ENCODE data around the gene WDR18.

The WDR18 gene

GRCh38 chr19:942133-942645 lies 42.0 kb upstream of the WDR18 start:
- no peak for DNase-seq
- no peaks in the 10 kb centered on the region for H3F3A ChIP-seq (ENCODE audit: insufficient read depth, low read length)
- no peak overlapping the region for H2AFZ ChIP-seq (ENCODE audit: low read length)
- no peak overlapping the region for H3K27ac ChIP-seq (ENCODE audit: low read length)
- no peaks in the 10 kb centered on the region for H3K9me3 ChIP-seq (replicated peaks; ENCODE audit: insufficient read depth, low read length)
- no peak for TF ChIP-seq CTCF (IDR thresholded peaks at IDR 0.05; ENCODE audit: low read length)
- no peak for TF ChIP-seq EZH2phosphoT487 (IDR thresholded peaks at IDR 0.05; ENCODE audit: low read length)
- TF ChIP-seq EZH2 (optimal IDR thresholded peaks at IDR 0.05; ENCODE audit: low read depth, low read length), result no peak
- H3K4me3 ChIP-seq (ENCODE audit: low read length), result no peak overlapping the region
- H3K9ac ChIP-seq (ENCODE audit: low read length), result no peak overlapping the region
- peaks cover 46% of the 10 kb centered on the region for H3K79me2 ChIP-seq (ENCODE audit: low read length)
- no peaks in the 10 kb centered on the region for H3K9me2 ChIP-seq (replicated peaks; ENCODE audit: insufficient read depth, low read length)
- no peaks in the 10 kb centered on the region for H3K4me1 ChIP-seq (ENCODE audit: low read length)
- H3K27me3 ChIP-seq (replicated peaks; ENCODE audit: insufficient read depth, low read length), result no peaks in the 10 kb centered on the region
- H4K20me1 ChIP-seq (ENCODE audit: insufficient read depth, low read length), result no peaks in the 10 kb centered on the region
- H3K4me2 ChIP-seq (ENCODE audit: low read depth, low read length), result no peak overlapping the region
- no peaks in the 10 kb centered on the region for H3K36me3 ChIP-seq (replicated peaks; ENCODE audit: insufficient read depth, low read length)

- peaks cover 42% of the 10 kb centered on the region for H3K79me2 ChIP-seq (ENCODE audit: low read length)
- DNase-seq, result no peak
- H3K36me3 ChIP-seq (replicated peaks; ENCODE audit: insufficient read depth, low read length), result no peaks in the 10 kb centered on the region
- no peak overlapping the region for H3K4me3 ChIP-seq (ENCODE audit: low read length)
- H3K9me2 ChIP-seq (replicated peaks; ENCODE audit: insufficient read depth, low read length), result no peaks in the 10 kb centered on the region
- H2AFZ ChIP-seq (ENCODE audit: low read length), result no peak overlapping the region
- no peak overlapping the region for H3K9ac ChIP-seq (ENCODE audit: low read length)
- H3K27me3 ChIP-seq (replicated peaks; ENCODE audit: insufficient read depth, low read length), result no peaks in the 10 kb centered on the region
- no peaks in the 10 kb centered on the region for H3F3A ChIP-seq (ENCODE audit: insufficient read depth, low read length)
- no peaks in the 10 kb centered on the region for H3K4me1 ChIP-seq (ENCODE audit: low read length)
- no peak overlapping the region for H3K4me2 ChIP-seq (ENCODE audit: low read depth, low read length)
- H3K9me3 ChIP-seq (replicated peaks; ENCODE audit: insufficient read depth, low read length), result no peaks in the 10 kb centered on the region
- no peak overlapping the region for H3K27ac ChIP-seq (ENCODE audit: low read length)
- H4K20me1 ChIP-seq (ENCODE audit: insufficient read depth, low read length), result no peaks in the 10 kb centered on the region
- TF ChIP-seq EZH2 (optimal IDR thresholded peaks at IDR 0.05; ENCODE audit: low read depth, low read length), result no peak
- no peak for TF ChIP-seq CTCF (IDR thresholded peaks at IDR 0.05; ENCODE audit: low read length)
- TF ChIP-seq EZH2phosphoT487 (IDR thresholded peaks at IDR 0.05; ENCODE audit: low read length), result no peak
Measured at GRCh38 chr19:943551-944170, 40.5 kb upstream of the WDR18 start.

GRCh38 chr19:944171-944567 lies 40.0 kb upstream of the WDR18 start:
- no peaks in the 10 kb centered on the region for H3K9me2 ChIP-seq (replicated peaks; ENCODE audit: insufficient read depth, low read length)
- no peaks in the 10 kb centered on the region for H3F3A ChIP-seq (ENCODE audit: insufficient read depth, low read length)
- no peaks in the 10 kb centered on the region for H3K36me3 ChIP-seq (replicated peaks; ENCODE audit: insufficient read depth, low read length)
- H3K9me3 ChIP-seq (replicated peaks; ENCODE audit: insufficient read depth, low read length), result no peaks in the 10 kb centered on the region
- no peak overlapping the region for H3K4me3 ChIP-seq (ENCODE audit: low read length)
- DNase-seq, result no peak
- no peak overlapping the region for H3K4me2 ChIP-seq (ENCODE audit: low read depth, low read length)
- H2AFZ ChIP-seq (ENCODE audit: low read length), result no peak overlapping the region
- H4K20me1 ChIP-seq (ENCODE audit: insufficient read depth, low read length), result no peaks in the 10 kb centered on the region
- H3K79me2 ChIP-seq (ENCODE audit: low read length), result peaks cover 39% of the 10 kb centered on the region
- no peak overlapping the region for H3K27ac ChIP-seq (ENCODE audit: low read length)
- H3K4me1 ChIP-seq (ENCODE audit: low read length), result no peaks in the 10 kb centered on the region
- no peak overlapping the region for H3K9ac ChIP-seq (ENCODE audit: low read length)
- H3K27me3 ChIP-seq (replicated peaks; ENCODE audit: insufficient read depth, low read length), result no peaks in the 10 kb centered on the region
- no peak for TF ChIP-seq CTCF (IDR thresholded peaks at IDR 0.05; ENCODE audit: low read length)
- no peak for TF ChIP-seq EZH2 (optimal IDR thresholded peaks at IDR 0.05; ENCODE audit: low read depth, low read length)
- no peak for TF ChIP-seq EZH2phosphoT487 (IDR thresholded peaks at IDR 0.05; ENCODE audit: low read length)

Data from MM.1S (cell line).